ENCODE measurements around the gene DGKB.

DNA sequence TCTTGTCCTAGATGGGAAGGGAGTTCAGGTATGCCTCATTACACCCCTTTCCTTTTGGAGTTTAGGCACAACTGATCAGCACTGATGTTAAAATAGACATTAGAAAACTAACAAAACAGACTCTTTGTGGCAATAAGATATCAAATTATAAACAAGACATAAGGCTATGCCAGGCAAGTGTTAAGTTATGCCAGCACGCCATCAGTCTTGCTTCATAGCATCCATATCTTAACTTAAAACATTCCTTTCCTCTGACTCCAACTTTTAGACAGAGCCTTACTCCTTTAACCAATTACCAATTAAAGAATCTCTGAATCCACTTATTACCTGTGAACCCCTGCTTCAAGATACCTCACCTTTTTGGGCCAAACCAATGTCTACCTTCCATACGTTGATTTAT lies 786.9 kb downstream of the DGKB start:
- no peak for TF ChIP-seq CTCF (IDR thresholded peaks at IDR 0.05; ENCODE audit: poor library complexity)
- no peak for TF ChIP-seq EZH2 (IDR thresholded peaks at IDR 0.05; ENCODE audit: borderline replicate concordance)
- no peak for TF ChIP-seq EZH2phosphoT487 (IDR thresholded peaks at IDR 0.05; ENCODE audit: low read depth, severe bottlenecking, unreplicated experiment)
